Activated CD4-positive, CD25-positive, alpha-beta regulatory T cell treated with anti-CD3 and anti-CD28 coated beads, Interleukin-2, amount 50 U/mL, for 16 hours (primary cell): Measurements from ENCODE around the gene PPP1R1C.

ENCODE experiments used
- DNase-seq: peaks from one replicate; pipeline ENCODE4 v3.0.0-alpha.2; 2020; ENCODE audit warnings: low read depth, low spot score

PPP1R1C gene

DNA sequence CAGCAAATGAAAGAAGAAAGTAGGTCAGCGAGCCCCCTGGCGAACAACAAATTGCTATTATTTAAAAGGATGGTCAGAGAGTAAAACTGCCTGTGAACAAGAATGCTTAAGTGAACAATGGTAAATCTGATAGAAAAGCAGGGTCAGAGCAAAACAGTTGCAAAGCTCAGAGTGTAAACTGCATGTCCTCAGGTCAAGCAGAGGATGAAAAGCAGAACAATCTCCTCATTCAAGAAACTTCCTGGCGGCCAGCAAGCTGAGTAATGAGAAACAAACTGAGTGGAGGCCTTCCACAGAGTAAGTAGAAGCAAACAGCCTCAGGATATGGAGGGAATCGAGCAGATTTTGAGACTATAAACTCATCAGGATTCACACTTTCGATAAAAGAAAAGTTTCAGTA, 117.9 kb downstream of the PPP1R1C start:
- DNase-seq: no peak

DNA sequence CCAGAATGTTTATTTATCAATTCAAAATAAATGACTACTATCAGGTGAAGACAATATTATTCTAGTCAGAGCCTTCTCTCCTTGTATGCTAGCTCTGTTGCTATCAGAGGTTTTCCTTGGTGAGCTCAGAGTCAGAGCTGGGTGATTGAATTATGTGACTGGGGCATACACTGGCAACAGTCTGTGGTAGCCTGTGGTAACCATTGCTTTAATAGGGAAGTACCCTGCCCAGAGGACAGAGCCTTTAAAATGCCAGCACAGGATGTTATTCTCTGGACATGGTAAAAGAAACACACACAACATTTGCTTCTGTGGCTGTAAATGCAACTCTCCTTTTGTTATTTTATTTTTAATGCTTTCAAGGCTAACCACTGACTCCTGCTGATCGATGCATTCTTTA, 124.7 kb downstream of the PPP1R1C start:
- no peak for DNase-seq

DNA sequence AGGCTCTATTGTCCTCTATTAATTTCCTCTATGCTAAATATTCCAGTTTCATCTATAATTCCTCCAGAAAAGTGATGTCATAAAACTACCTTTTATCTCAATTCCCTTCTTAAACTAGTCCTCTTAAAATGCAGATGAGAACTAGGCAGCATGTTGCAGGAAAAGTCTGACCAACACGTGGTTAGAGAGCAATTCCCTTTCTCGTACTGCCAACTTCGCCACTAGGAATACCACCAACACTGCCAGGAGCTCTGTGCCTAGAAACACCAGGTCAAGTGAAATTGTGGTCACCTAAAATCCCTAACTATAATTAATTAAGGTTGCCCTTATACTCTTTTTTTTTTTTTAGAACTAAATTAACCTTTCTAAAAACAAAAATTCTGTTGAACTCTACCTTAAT, 127.7 kb downstream of the PPP1R1C start:
- DNase-seq: no peak

DNA sequence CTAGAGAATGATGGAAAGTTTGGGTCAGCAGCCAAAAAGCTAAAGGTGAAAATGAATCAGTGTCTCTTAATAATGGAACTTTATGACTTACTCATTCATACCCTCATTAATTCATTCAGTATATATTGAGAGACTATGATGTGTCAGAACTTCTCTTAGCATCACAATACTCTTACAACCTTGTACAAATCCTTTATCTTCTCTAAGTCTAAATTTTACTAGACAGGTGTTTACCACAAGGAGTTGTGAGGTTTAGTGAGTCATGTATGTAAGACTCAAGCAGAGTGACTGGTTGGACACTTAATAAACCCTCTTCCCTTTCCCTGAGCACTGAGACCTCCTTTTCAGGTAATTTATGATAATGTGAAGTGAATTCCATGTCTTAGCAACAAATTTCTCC, 129.6 kb downstream of the PPP1R1C start:
- DNase-seq: no peak

DNA sequence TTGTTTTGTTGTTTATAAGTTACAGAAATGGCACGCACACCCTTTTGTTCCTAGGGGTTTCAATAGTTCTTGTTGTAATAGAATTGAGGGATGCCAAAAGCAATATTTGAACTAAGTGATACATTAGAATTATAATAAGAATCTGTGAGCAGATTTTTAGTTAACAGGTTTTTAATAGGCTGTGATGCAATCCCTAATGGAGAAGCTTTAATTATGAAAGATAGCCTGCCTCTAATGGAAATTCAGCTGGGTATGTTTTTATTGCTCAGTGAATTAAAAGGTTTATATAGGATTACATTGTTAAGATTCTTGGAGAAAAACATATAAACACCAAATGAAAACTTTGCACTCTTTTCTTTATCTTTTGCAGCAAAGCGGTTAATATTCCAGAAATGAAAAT, 131.1 kb downstream of the PPP1R1C start:
- DNase-seq: no peak

DNA sequence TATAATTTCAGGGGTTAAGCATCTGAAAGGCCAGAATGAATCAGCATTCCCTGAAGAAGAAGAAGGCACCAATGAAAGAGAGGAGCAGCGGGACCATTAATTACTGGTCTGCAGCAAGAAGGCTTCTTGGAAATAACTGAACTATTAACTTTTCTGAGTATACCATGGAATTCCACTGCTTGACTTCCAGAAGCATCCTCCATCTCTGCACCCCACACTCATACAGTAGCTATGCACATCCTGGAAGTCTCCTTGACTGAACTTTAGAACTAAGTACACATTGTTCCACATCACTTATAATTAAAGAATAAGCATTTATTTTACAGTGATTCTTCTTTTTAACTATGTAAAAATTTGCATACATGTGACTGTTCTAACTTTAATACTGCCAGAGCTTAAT, 131.5 kb downstream of the PPP1R1C start:
- no peak for DNase-seq

DNA sequence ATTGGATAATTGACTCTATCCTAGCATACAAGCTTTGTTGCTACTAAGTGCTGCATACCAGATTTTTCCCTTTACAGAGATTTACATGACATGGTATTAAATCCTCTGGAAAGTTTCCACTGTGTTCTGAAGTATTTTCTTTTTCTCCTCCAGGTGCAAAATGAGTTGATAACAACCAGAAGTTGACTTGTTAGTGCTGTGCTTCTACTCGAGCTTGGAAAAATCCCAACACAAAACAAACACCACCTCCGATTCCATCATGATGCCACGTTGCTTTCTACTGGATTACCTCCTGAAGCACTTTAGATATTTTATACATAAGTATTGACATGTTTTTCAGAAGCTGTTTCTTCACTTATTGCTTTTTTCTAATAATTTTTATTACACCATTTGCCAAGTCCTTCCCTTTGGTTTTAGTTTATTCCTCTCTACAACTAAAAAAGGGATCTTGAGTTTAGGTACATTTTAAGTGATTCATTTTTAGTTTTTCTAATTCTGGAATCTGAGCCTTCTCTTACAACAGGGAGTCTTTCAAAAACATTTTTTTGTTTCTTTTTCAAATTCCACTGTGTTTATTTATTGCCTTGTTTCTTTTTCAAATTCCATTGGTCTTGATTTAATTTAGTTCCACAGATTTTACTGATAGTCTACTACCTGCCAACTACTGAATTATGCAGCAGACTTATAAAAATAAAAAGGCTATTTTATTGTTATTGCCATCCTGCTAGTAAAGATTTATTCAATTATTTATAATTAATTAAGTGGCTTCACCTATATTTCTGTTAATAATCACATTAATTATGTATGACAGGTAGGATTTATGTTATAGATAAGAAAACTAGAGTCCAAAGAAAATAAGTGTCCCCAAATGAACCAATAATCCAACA, 143.4 kb downstream of the PPP1R1C start:
- DNase-seq: no peak

DNA sequence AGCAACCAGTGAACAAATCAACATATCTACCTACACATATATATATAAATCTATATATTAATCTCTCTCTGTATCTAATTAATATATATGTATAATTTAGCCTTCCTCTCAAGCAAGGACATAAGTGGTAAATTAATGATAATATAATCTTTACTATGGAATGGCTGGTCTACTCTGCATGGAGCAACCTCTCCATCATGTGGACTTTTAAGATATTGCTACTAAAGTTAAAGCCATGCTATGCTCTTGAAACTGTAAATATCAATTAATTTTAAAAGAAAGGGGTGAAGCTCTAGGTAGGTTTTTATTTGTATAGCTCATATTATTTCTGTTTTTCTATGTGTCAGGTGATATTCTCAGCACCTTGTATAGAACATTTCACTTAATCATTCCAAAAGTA, 147.0 kb downstream of the PPP1R1C start:
- no peak for DNase-seq

DNA sequence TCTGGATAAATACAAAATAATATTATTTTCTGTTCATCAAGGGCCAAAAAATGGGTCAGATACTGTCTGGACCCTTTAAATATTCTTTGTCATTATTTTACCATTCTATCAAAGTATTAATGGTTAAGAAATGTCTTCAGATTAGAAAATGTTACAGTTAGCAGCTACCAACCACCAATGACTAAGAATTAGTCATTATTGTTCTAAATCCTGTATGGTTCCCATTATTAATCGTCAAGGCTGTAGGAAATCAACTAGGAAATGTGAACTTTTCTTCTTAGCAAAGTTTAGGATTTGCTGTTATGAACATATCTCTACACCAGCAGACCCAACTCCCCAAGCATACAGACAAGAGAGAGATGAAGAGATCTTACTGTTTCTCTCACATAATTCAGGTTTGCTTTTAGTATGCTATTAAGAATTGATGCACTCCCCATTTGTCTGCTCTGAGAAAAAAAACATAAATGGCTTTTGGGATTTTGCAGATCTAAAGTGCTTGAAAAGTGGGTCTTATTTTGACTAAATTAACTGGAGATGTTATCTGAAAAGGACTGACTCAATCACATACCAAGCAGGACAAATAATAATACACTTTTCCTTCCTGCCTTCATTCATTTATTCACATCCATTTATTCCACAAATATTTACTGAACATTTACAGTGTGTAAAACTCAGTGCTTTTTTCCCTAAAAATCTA, 147.7 kb downstream of the PPP1R1C start:
- no peak for DNase-seq

DNA sequence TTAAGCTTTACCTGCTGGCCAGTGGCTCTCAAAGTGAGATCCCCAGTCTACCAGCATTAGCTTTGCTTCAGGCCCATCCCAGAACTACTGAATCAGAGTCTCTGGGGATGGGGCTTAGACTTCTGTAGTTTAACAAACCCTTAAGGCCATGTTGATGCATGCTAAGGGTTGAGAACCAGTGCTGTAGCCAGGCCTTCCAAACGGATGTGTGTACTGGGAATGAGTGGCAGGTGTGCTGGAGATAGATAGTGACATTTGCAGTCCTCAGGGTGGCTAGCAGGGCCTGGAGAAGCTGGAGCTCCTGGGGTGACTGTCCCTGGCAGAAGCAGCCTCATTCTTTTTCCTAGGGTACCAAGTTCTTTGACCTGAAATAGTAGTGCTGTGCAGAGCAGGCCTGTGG, 148.5 kb downstream of the PPP1R1C start:
- no peak for DNase-seq

DNA sequence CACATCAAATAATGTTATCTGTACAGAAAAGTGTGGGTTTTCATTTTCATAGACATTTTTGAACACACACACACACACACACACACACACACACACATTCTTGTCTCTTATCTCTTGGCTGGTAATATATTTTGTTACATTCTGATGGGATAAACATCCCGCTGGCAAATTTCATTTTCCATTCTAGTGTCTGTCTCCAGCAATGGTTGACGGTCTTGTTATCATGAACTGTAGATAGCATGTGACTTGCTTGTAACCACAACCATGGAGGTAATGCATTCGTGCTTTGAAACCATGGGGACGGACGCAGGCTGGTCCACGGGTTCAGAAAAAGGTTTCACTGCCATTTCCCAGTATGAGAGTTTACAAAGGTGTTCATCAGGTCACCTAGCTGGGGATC, 156.4 kb downstream of the PPP1R1C start:
- no peak for DNase-seq

DNA sequence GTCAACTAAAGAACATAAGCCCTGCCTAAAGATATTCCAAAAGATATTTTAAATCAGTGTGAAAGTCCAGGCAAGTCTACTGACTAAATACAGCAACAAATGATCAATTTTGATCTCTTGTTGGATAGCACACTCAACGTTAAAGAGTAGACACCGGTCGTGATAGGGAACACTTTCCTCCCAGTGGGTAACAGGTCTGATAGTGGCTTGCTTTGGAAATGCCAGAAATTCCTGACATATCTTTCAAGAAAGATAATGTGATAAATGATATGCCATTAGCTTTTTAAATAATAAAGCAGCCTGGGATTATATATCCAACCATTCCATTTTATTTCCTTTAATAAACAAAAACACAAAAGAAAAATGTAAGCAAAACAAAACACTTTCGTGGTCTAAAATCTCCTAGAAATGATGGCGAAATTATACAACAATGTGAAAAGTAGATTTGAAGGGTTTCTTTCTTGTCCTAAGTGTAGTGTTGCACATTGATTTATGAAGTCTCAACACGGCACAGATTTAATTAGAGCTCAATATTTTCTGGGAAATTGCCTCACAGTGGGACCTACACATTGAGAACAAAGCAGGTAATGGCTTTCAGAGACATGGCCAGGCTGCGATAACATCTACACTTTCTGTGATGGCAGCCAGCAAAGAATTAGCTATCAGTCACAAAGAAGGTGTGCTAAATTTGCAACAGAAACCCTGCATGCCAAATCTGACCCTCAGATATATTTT, 158.6 kb downstream of the PPP1R1C start:
- DNase-seq: no peak

DNA sequence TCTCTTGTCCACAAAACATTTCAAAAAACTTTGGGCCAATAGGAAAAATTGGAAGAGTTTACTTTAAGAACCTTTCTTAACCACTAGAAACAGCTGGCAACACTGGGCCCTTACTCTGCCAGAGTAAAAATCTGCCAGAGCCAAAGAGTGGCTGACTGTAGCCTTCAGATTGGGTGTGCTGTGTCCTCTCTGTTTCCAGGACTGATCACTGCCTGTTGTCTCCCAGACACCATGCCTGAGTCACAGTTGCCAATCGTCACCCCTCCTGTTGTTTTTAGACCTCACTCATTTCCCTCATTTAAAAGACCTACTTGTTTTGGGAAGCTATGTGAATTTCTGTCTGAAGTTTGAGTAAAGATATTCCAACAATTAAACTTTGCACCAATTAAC, 159.1 kb downstream of the PPP1R1C start:
- DNase-seq: no peak

DNA sequence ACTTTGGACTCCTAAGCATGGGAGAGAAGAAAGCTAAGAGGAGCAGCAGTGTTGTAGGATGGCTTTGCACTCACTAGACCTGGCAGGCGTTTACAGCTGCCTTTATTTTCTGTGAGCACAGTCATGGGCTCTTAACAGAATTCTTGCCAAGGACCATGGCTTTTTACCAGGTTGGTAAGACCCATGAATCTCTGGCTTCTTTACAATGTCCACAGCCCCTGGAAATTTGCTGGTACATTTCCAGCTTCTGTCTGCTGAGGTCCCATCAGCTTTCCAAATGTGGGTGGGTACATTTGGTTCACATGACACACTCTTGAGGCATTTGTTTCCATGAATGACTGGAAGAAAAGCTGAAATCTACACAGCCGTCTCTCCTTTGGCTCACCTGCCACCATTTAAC, 162.7 kb downstream of the PPP1R1C start:
- DNase-seq: no peak

DNA sequence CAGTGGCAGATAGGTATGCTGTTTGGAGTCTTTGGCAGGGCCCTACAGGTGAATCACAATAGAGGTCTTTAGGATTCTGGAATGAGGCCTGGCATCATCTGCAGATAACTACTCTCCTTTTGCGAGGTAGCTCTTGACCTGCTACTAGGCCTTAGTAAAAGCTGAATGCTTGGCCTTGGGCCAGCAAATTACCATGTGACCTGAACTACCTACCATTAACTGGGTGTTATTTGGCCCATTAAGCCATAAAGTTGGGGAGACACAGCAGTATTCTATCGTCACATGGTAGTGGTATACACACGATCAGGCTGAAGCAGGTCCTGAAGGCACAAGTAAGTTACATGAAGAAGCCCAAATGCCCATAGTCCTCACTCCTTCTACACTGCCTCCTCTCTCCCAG, 178.2 kb downstream of the PPP1R1C start:
- DNase-seq: no peak

DNA sequence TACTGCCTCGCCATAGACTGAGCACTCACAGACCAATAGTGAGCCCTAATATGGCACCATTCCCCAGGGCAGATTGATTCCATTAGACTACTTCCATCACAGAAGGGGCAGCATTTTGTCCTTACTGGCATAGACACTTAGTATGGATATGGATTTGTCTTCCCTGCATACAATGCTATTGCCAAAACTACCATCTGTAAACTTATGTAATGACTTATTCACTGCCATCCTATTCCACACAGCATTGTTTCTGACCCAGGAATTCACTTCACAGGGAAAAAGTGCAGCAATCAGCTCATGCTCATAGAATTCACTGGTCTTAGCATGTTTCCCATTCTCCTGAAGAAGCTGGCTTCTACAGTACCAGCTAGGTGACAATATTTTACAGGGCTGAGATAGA, 179.0 kb downstream of the PPP1R1C start:
- DNase-seq: no peak

DNA sequence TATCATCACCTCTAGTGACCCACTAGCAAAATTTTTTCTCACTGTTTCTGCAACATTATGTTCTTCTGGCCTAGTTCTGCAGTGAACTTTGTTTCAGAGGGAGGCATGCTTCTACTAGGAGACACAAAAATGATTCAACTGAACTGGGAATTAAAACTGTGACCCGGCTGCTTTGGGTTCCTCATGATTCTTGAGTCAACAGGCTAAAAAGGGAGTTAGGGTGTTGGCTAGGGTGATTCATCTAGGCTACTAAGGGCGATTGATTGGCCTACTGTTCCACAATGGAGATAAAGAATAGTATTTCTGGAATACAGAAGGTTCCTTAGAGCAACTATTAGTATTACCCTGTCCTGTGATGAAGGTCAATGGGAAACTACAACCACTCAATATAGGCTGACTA, 179.5 kb downstream of the PPP1R1C start:
- no peak for DNase-seq

DNA sequence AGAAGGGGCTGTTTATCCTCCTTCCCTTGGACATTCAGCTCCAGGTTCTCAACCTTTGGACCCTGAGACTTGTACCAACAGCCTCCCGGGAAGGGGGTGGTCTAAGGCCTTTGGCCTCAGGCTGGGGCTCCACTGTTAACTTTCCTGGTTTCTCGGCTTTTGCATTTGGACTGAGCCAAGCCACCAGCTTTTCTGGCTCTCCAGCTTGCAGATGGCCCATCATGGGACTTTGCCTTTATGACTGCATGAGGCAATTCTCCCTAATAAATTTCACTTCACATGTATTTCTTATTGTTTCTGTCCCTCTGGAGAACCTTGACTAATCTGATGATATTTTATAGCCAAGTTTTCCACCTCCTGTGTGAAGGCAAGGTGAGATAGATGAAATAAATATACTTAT, 180.8 kb downstream of the PPP1R1C start:
- no peak for DNase-seq

DNA sequence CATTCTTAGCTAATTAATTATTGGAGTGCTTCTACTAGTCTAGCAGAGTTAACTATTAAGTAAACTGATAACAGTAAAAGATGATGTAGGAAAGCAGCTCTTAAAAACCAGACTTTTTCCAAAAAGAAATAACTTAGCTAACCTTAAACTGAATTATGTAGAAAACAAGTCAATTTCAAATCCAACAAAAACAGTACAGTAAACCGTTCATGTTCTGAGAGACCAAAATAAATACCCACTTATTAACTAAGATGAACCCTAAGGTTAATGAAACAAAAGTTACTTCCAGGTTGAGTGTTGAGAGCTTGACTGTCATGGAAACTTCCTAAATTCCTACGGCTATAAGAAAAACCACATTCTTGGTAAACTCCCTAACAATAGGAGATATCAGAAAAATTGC, 181.2 kb downstream of the PPP1R1C start:
- DNase-seq: no peak
